ENCODE results near the gene HERC2. TPM values are rescaled to one million over a fixed set of nuclear protein-coding genes. Genes with fewer than 3 reads are reported as not detected.

Gene HERC2
- polyA plus RNA-seq, 3 donors, result 42.2 to 47.2 (median 46.8) TPM

GRCh38 chr15:28116521-28117431, 205.2 kb downstream of the HERC2 start:
- no peak for DNase-seq (ENCODE audit: low read depth in 3 of 3, low spot score in 2 of 3)

DNA sequence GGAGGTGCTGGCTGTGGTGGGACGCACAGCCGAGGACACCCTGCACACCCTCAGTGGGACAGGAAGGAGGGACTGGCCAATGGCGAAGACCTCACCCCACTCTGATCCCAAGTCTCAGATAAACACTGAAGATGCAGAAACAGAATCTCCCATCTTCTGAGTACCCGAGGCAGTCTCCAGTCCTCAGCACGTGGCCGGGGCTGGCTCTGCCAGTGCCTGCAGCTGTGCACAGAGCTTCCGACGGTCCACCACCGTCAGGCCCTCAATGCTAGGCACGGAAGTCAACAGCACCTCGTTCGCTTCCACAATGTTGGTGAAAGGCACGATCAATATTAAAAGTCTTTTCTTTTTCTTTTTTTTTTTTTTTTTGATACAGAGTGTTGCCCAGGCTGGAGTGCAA, 206.1 kb downstream of the HERC2 start:
- DNase-seq (ENCODE audit: low read depth in 3 of 3, low spot score in 2 of 3), result no peak

GRCh38 chr15:28114721-28115622, 207.0 kb downstream of the HERC2 start:
- no peak for DNase-seq (ENCODE audit: low read depth in 3 of 3, low spot score in 2 of 3)

GRCh38 chr15:28114114-28114455, 207.9 kb downstream of the HERC2 start:
- DNase-seq (ENCODE audit: low read depth in 3 of 3, low spot score in 2 of 3), result no peak

GRCh38 chr15:28113394-28114113, 208.4 kb downstream of the HERC2 start:
- DNase-seq (ENCODE audit: low read depth in 3 of 3, low spot score in 2 of 3), result no peak

DNA sequence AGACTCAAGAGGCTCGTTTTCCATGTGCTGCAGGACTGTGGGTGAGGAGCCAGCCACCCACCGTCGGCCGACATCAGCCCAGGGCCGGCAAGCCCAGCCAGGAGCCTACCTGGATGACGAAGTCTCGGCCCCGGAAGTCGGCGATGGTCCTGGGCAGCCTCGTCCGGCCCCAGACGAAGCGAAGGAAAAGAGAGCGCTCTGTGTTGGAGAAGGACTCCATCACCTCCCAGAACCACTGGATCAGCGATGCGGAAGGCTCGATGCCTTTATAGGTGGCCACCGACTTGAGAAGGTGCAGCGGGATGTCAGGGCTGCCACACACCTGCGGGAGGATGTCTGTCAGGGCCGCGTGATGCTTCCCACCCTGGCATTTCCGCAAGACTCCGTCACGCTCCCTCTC, 209.0 kb downstream of the HERC2 start:
- no peak for DNase-seq (ENCODE audit: low read depth in 3 of 3, low spot score in 2 of 3)

GRCh38 chr15:28112101-28112760, 209.7 kb downstream of the HERC2 start:
- DNase-seq (ENCODE audit: low read depth in 3 of 3, low spot score in 2 of 3), result no peak

GRCh38 chr15:28111543-28111942, 210.4 kb downstream of the HERC2 start:
- no peak for DNase-seq (ENCODE audit: low read depth in 3 of 3, low spot score in 2 of 3)

GRCh38 chr15:28110481-28110881, 211.5 kb downstream of the HERC2 start:
- no peak for DNase-seq (ENCODE audit: low read depth in 3 of 3, low spot score in 2 of 3)

DNA sequence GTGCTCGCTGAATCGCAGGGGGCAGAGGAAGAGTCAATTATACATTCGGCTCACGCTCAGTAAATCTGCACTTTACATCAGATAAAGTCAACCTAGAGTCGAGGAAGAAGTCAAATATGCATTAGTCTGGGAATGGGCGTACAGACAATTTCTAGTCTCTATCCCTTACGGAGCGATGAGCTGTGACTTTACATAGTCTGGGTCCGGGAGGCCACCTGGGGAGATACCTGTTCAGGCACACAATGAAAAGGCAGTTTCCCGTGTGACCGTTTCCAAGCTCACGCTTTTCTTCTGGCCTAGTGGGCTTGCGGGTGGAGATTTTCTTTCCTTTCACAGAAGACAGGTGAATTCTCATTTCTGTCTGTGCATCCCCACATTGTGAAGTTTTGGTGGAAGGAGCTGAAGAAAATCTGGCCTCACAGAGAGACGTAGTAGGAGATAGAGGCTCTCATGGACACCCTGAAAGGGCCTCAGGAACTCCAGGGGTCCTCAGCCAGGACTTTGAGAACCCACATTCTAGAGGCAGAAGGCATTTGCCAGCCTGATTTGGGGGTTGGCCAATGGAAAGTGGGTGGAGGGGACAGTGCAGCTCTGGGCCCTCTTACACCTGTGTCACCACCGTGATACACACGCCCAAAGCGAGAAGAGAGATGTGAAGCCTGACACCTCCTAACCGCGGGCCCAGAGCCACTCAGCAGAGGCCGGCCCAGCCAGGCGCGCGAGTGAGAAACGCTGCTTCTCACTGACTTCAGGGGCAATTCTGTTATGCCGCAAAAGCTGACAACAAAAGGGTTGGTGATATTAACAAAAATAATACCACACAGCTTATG, 212.1 kb downstream of the HERC2 start:
- no peak for DNase-seq (ENCODE audit: low read depth in 3 of 3, low spot score in 2 of 3)

GRCh38 chr15:28107904-28108275, 214.1 kb downstream of the HERC2 start:
- DNase-seq (ENCODE audit: low read depth in 3 of 3, low spot score in 2 of 3), result no peak

DNA sequence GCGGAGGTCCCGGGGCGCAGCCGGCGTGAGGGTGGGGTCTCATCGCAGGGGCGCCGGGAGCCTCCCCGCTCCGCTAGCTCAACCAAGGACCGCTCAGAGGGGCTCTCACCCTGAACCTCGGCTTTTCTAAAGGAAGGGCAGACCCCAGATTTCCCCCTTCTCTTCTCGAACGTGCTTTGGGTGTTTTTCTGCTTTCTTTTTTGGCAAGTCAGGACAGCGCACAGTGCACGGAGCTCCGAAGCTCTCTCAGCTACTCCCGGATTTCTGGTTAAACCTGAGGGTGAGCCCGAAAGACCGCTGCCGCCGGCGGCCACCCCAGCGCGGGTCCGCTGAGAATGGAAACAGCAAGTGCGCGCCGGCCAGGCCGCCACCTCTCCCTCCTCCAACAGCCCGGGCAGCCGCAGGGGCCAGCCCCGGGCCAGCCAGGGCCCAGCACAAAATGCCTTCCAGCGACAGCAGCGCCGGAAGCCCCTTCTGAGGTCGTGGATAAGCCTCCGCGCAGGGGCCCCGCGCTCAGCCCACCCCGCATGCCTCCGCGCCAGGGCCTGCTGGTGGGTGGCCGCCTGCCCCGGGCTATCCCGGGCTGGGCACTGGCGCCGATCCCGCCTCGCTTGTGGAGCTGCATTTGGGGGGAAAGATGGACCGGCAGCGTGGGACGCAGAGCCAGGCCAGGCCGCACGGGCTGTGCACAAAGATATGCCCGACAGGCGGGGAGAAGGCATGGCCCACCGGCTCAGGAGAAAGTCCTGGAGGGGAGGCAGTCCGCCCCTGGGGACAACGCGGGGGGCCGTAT, 214.7 kb downstream of the HERC2 start:
- no peak for DNase-seq (ENCODE audit: low read depth in 3 of 3, low spot score in 2 of 3)

DNA sequence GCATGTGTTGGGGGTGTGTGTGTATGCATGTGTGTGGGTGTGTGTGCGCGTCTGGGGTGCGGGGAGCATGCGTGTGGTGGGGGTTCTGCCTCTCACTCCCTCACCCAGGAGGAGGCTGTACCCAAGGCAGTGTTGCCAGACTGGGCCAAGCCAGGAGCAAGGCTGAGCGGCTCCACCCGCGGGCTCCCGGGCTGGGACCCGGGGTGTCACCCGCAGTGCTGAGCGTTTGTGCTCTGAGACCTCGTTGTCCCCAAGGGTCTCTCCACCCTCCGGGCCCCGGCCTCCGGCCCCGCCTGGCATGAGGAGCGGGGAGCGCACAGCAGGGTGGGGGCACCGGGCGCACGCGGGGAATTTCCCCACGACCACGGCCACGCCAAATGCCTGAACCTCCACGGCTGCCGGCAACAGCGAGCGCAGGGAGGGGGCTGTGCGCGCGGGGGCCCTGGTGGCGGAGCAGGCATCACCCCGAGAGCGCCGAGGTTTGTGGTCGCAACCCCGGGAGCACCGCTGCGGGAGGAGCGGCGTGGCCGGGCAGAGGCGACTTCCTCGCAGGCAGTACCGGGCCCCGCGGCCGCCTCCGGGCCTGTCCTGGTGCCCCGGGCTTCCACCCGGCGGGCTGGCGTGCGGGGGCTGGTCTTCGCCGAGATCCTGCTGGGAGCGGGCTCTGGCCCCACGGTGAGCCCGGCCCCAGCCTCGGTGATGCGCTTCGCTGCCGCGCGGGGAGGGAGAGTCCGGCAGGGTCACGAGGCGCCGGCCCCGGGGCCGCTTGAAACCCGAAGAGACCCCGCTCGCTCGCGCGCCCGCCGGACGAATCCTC, 215.5 kb downstream of the HERC2 start:
- DNase-seq (ENCODE audit: low read depth in 3 of 3, low spot score in 2 of 3), result no peak

DNA sequence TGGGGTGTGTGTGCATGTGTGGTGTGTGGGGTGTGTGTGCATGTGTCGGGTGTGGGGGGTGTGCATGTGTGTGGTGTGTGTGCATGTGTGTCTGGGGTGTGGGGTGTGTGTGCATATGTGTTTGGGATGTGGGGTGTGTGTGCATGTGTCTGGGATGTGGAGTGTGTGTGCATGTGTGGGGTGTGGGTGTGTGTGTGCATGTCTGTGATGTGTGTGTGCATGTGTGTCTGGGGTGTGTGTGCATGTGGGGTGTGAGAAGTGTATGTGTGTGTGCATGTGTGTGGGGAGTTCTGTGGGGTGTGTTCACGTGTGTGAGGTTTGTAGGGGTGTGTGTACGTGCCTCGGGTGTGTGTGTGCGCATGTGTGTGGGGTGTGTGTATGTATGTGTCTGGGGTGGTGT, 216.2 kb downstream of the HERC2 start:
- no peak for DNase-seq (ENCODE audit: low read depth in 3 of 3, low spot score in 2 of 3)

GRCh38 chr15:28105224-28105791, 216.7 kb downstream of the HERC2 start:
- DNase-seq (ENCODE audit: low read depth in 3 of 3, low spot score in 2 of 3), result no peak

DNA sequence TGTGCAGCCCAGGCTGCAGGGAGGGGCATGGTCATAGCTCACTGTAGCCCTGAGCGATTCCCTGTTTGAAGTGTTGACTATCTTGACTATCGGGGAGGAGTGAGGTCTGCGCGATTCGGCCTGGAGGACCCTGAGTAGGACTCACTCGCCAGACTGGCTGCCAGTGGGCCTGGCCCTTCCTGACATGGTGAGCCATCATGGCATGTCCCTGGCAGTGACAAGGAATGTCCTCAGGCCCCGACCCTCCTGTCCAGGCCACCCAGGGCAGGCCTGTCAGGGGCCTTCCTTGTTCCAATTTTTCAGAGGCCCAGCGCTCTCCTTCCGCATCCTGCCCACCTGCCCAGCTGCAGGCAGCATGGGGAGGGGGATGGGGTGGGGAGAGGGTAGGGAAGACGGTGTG, 217.7 kb downstream of the HERC2 start:
- DNase-seq (ENCODE audit: low read depth in 3 of 3, low spot score in 2 of 3), result no peak

- DNase-seq (ENCODE audit: low read depth in 3 of 3, low spot score in 2 of 3), result no peak
Observed at GRCh38 chr15:28103831-28104230, 218.1 kb downstream of the HERC2 start.

DNA sequence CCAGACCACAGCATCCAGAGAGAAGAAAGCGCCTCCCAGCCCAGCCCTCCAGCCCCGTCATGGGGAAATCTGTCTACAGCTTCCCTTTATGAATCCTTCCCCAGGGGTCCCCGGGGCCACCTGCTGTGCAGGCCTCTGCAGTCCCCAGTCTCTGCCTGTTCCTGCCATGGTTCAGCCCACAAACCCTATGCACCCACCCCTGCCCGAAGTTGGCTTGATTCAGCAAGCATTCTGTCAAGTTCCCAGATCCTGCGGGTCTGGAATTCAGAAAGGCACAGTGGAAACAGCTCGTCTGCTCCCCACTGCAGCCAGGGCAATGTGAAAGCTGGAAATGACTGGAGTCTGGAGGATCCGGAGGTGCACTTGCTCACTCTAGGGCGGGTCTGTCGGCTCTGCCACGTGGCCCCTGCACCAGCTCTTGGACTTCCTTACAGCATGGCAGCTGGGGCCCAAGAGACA, 220.0 kb downstream of the HERC2 start:
- DNase-seq (ENCODE audit: low read depth in 3 of 3, low spot score in 2 of 3), result no peak
